A549 (cell line): ENCODE results near the gene SFT2D1.

Experiments
- CHD2 ChIP-seq: fragments of 150-350 bp; IDR thresholded peaks from 2 replicates; pipeline ENCODE4 v1.6.1; 2014; ENCODE audit warnings: low read length; ENCODE audit not compliant: partially characterized antibody
- CTCF ChIP-seq: fragments of >200 bp; sonication (Bioruptor Twin); formaldehyde crosslinking; IDR thresholded peaks from 3 replicates; pipeline ENCODE4 v1.5.1; 2016
- ELK1 ChIP-seq: fragments of 150-350 bp; IDR thresholded peaks from 2 replicates; pipeline ENCODE4 v1.6.1; 2014; ENCODE audit warnings: low read depth, mild to moderate bottlenecking, low read length
- EP300 ChIP-seq, 2 experiments: fragments of >200 bp; sonication (Bioruptor Twin); formaldehyde crosslinking; IDR thresholded peaks; 2 replicates in 1 of 2; 3 replicates in 1 of 2; pipeline ENCODE4 v1.6.1; 2016 to 2017
- GATA3 ChIP-seq: IDR thresholded peaks from 2 replicates; pipeline ENCODE4 v1.6.1; 2012; ENCODE audit warnings: borderline replicate concordance
- HMGXB4 ChIP-seq: fragments of 250-450 bp; sonication (Bioruptor Pico); IDR thresholded peaks from 2 replicates; pipeline ENCODE4 v1.5.0; 2021; ENCODE audit warnings: mild to moderate bottlenecking, moderate library complexity, borderline replicate concordance
- MAX ChIP-seq: IDR thresholded peaks from 2 replicates; pipeline ENCODE4 v1.6.1; 2012
- MYC ChIP-seq: IDR thresholded peaks from 2 replicates; pipeline ENCODE4 v1.6.1; 2012; ENCODE audit warnings: mild to moderate bottlenecking, inconsistent platforms, low read length, improper control_type of control experiment, borderline replicate concordance
- REST ChIP-seq: fragments of 200-600 bp; sonication (generic); IDR thresholded peaks from 2 replicates; pipeline ENCODE4 v1.6.1; 2016; ENCODE audit warnings: antibody characterized with exemption, mild to moderate bottlenecking, moderate library complexity
- SMC3 ChIP-seq: fragments of >200 bp; sonication (Bioruptor Twin); formaldehyde crosslinking; IDR thresholded peaks from 3 replicates; pipeline ENCODE4 v1.6.1; 2018; ENCODE audit warnings: inconsistent platforms
- TP53 ChIP-seq: fragments of 250-450 bp; sonication (Bioruptor Pico); IDR thresholded peaks from 2 replicates; pipeline ENCODE4 v1.5.0; 2021; ENCODE audit warnings: mild to moderate bottlenecking, moderate library complexity

- TF ChIP-seq CTCF (no peak), REST (no peak), EP300 (IDR thresholded peaks at IDR 0.05) (no peak), CHD2 (no peak), GATA3 (no peak), MAX (no peak), MYC (no peak), SMC3 (no peak), ELK1 (no peak), TP53 (CRISPR knock-in tag) (no peak), HMGXB4 (CRISPR knock-in tag) (no peak)
Measured at GRCh38 chr6:166285233-166285632, 57.1 kb downstream of the SFT2D1 start.
